Stimulated activated CD4-positive, alpha-beta T cell treated with anti-CD3 and anti-CD28 coated beads, Interleukin-12 subunit alpha, Interleukin-12 subunit beta, amount 100 ng/mL, for 4 hours (primary cell): ENCODE data around the gene UBTD2.
A peak's percentile ranks its signal among the peaks of the same experiment; 100 is the strongest.
"Not testable (repeated sequence)": the region's sequence is repeated elsewhere in the genome, so short reads cannot be mapped to it uniquely, and the experiment has no call there.

Experiments used
- DNase-seq: peaks from one replicate; pipeline ENCODE4 v3.0.0-alpha.2; 2020

Gene UBTD2

GRCh38 chr5:172245046-172245445 is 38.5 kb downstream of the UBTD2 start:
- no peak for DNase-seq

GRCh38 chr5:172243302-172243701 is 40.3 kb downstream of the UBTD2 start:
- DNase-seq: no peak

GRCh38 chr5:172238334-172238733 is 45.2 kb downstream of the UBTD2 start:
- no peak for DNase-seq

DNA sequence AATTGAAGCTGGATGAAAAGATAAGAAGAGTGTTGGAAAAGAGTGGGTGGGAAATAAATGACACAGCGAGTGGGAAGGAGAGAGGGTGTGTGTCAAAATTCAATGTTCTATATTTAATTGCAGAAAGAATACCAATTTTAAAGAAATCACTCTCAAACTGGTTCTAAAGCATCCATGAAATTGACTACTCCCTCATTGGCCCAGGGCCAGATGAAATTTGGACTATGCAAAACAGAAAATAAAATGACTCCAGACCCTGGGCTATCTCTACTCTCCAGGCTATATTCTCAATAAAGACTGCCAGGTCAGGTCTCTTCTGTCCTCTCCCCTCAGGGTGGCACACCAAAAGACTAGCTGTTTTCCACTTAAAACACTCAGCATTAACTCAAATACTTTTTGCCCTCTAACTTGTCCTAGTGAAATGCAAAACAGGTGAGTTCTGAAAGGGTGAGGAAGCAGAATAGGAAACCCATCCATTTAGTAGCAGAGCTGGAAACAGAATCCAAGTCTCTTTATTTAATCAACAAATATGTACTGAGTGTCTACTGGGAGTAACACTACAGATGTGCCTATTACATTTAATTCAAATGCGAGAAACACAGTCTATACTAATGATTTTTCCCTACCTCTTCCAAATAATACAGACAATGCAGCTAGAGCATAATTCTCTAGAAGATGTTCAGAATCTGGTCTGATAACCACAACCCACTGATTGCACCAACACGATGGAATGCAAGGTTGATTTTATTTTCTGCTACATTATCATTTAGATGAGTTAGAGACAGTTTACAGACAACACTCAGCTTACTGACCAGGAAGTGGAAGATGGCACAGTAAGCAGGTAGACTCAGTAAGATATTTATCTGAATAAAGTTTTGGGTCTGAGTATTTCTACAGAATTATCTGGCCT is 47.5 kb downstream of the UBTD2 start:
- no peak for DNase-seq

- no peak for DNase-seq
Observed at GRCh38 chr5:172235132-172235780, 48.3 kb downstream of the UBTD2 start.

GRCh38 chr5:172234031-172234430 is 49.5 kb downstream of the UBTD2 start:
- no peak for DNase-seq

- no peak for DNase-seq
Observed at GRCh38 chr5:172229904-172230303, 53.7 kb downstream of the UBTD2 start.

DNA sequence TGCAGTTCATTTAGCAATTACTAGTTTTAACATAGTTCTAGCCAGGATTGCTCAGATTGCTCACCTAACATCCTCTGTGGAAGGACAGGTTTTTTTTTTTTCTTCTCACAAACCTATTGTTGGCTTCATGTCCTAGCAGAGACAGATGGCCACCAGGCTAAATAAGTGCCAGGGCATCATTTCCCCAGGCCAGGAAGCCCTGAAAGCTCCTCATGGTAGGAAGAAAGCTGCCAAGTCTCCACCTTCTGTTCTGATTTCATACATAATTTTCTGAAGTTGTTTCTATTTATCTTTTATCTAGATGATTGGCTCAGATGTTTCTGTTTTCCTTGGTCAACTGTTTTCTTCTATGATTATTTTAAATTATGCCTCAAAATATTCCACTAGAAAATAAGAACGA is 58.6 kb downstream of the UBTD2 start:
- no peak for DNase-seq

GRCh38 chr5:172223901-172224873 is 59.4 kb downstream of the UBTD2 start:
- peak; percentile 39 for DNase-seq

- DNase-seq: no peak
Observed at GRCh38 chr5:172219296-172219695, 64.3 kb downstream of the UBTD2 start.

DNA sequence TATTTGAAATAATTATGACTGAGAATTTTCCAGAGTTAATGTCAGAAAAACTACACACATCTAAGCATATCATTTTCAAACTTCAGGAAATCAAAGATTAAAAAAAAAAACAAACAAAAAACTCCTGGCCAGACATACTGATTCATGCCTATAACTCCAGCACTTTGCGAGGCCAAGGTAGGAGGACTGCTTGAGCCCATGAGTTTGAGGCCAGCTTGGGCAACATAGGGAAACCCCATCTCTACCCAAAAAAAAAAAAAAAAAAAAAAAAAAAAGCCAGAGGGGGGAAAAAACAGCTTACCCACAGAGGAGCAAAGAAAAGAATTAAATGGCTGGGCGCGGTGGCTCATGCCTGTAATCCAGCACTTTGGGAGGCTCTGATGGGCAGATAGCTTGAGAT is 67.2 kb downstream of the UBTD2 start:
- DNase-seq: no peak

DNA sequence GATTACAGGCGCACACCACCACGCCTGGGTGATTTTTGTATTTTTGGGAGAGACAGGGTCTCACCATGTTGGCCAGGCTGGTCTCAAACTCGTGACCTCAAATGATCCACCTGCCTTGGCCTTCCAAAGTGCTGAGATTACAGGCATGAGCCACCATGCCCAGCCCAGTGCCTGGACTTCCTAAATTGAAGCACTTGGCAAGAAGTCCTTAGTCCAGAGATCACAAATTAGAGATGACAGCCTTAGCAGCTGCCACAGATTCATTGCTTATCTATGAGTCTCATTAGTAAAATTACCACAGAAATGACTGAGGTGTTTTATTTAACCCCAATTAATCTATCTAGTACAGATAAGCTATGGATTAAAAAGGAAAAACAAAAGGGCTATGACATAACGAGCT is 70.4 kb downstream of the UBTD2 start:
- DNase-seq: no peak

DNA sequence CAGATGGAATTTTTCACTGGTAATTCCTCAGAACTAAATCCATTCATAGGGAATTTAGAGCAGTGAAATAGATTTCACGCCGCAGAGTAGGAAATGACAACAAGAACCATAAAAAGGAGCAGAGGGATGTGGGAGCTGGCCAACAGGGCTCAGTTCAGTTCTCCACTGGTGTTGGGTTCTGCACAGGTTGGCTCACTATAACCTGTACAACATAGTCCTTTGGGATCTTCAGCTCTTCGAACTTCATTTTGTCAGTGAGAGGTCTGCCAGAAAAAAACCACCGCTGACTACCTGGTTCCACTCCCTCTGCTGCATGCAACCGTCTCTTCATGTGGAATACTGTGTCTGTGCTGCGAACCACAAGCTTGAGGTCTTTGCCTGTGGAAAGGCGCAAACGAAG is 71.9 kb downstream of the UBTD2 start:
- DNase-seq: no peak

GRCh38 chr5:172209714-172210113 is 73.8 kb downstream of the UBTD2 start:
- no peak for DNase-seq

DNA sequence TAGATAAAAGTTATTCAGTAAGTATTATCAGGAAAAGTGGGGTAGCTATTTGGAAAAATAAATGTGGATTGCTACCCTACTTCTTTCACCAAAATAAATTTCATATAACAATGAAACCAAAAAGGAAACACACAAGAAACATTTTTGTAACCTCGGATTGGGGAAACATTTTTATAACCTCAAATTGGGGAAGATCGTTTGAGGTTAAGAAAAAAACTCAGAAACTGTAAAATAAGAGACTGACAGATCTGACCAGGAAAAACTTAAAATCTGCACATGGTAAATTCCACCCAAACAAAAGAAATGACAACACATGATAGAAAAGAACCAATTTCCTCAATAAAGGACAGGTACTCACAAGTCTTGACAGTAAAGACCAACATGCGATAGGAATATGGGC is 76.1 kb downstream of the UBTD2 start:
- no peak for DNase-seq

DNA sequence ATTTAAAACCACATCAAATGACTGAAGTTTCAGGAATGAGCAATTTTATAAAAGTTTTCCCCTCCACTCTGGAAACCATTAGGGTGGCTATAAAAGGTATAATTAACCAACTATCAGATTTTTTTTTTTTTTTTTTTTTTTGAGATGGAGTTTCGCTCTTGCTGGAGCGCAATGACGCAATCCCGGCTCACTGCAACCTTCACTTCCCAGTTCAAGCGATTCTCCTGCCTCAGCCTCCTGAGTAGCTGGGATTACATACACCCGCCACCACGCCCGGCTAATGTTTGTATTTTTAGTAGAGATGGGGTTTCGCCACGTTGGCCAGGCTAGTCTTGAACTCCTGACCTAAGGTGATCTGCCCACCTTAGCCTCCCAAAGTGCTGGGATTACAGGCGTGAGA is 77.6 kb downstream of the UBTD2 start:
- not testable (repeated sequence) for DNase-seq

- DNase-seq: no peak
Observed at GRCh38 chr5:172200476-172200875, 83.1 kb downstream of the UBTD2 start.

- no peak for DNase-seq
Observed at GRCh38 chr5:172199446-172199845, 84.1 kb downstream of the UBTD2 start.

DNA sequence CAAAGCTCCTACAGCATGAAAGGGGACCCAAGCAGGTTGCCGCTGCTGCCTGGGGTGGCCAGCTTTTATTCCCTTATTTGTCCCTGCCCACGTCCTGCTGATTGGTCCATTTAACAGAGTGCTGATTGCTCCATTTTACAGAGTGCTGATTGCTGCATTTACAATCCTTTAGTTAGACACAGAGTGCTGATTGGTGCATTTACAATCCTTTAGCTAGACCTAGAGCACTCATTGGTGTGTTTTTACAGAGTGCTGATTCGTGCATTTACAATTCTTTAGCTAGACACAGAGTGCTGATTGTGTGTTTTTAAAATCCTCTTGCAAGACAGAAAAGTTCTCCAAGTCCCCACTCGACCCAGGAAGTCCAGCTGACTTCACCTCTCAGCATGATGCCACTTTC is 85.8 kb downstream of the UBTD2 start:
- DNase-seq: not testable (repeated sequence)

GRCh38 chr5:172194985-172195774 is 88.4 kb downstream of the UBTD2 start:
- no peak for DNase-seq

DNA sequence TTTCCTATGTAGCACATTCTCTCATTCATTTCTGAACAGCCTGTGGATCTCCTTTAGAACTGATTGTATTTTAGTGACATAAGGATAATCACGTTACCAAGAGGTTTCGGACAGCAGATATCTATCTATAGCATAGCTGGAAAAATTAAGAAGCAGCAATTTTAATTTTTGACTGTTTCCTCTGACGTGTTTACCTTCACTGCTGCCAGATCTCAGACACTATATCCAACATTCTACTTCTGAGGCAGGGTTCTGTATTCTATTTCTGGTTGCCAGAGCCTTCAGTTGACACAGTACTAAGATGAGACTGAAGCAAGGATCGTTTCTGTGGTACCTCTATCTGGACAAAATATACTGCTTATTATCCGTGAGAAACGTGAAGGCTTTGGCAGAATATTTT is 89.7 kb downstream of the UBTD2 start, which contains the start of gene EFCAB9:
EFCAB9 (plus strand) TSS at position 301 of the 400 bp plus-strand sequence; CDS start at position 302, 1 bp downstream.
- no peak for DNase-seq

DNA sequence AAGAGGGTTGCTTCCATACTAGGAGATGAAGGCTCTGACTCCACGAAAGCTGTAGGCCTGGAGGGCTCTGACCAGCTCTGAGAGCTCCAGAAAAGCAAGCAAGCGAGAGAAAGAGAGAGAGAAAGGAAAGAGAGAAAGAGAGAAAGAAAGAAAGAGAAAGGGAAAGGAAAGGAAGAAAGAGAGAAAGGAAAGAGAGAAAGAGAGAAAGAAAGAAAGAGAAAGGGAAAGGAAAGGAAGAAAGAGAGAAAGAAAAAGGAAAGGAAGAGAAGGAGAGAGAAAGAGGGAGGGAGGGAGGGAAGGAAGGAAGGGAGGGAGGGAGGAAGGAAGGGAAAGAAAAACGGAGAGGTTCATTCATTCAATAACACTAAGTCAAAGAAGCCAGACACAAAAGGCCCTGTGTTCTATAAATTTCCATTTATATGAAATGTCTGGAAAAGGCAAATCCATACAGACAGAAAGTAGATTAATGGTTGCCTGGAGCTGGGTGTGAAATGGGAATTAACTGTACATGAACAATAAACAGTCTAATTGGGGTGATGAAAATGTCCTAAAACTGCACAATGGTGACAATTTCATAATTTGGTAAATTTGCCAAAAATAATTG is 93.8 kb downstream of the UBTD2 start:
- DNase-seq: no peak
